A549 (cell line): ENCODE results near the gene CADM1. TPM values are rescaled to one million over a fixed set of nuclear protein-coding genes. Genes with fewer than 3 reads are reported as not detected.

Experiments used
- ATAC-seq, 2 experiments: fragments of 200-7000 bp in 1 of 2; fragments of >200 bp in 1 of 2; cut with Nextera tagmentation in 1 of 2; cut with Tn5 transposase in 1 of 2; 3 replicates each; pipeline versions ENCODE4 v1.8.0 to v1.9.1; 2018 to 2020; ENCODE audit warnings: mild to moderate bottlenecking in 1 of 2, moderate library complexity in 1 of 2
- CTCF ChIA-PET: fragments of 300-600 bp; sonication (Branson Sonifier 250); formaldehyde crosslinking; extraction: SDS; loops from one replicate; lab custom pipeline; 2021; ENCODE audit warnings: antibody characterized with exemption, inconsistent platforms; lab: Yijun Ruan, JAX
- POLR2A ChIA-PET: fragments of 350-600 bp; formaldehyde crosslinking; extraction: SDS; loops from one replicate; lab custom pipeline; 2021; ENCODE audit warnings: antibody characterized with exemption, inconsistent platforms; lab: Yijun Ruan, JAX
- DNase-seq, 2 experiments: peaks; one replicate each; pipeline versions ENCODE4 v3.0.0 to v3.0.0-alpha.2; 2011 to 2016; ENCODE audit warnings: low read depth in 1 of 2, low spot score in 1 of 2
- FAIRE-seq: peaks from 2 replicates; lab custom pipeline; 2011; peaks lifted over from hg19 to GRCh38; lab: Jason Lieb, UNC
- H3K27ac ChIP-seq, 2 experiments: fragments of >200 bp; sonication (Bioruptor Twin); formaldehyde crosslinking; 3 replicates each; pipeline ENCODE4 v1.5.1; 2016 to 2017
- H3K4me1 ChIP-seq: fragments of >200 bp; sonication (Bioruptor Twin); formaldehyde crosslinking; 3 replicates; pipeline ENCODE4 v1.6.1; 2016
- H3K4me2 ChIP-seq: fragments of >200 bp; sonication (Bioruptor Twin); formaldehyde crosslinking; 3 replicates; pipeline ENCODE4 v1.6.1; 2016
- H3K4me3 ChIP-seq: fragments of >200 bp; sonication (Bioruptor Twin); formaldehyde crosslinking; 3 replicates; pipeline ENCODE4 v1.5.1; 2016
- H3K9me3 ChIP-seq: fragments of >200 bp; sonication (Bioruptor Twin); formaldehyde crosslinking; 3 replicates; pipeline ENCODE4 v1.6.1; 2016
- CBX2 ChIP-seq: fragments of 200-600 bp; sonication (generic); IDR thresholded peaks from 2 replicates; pipeline ENCODE4 v1.6.1; 2016; ENCODE audit warnings: low read depth, mild to moderate bottlenecking, borderline replicate concordance
- CBX8 ChIP-seq: fragments of 200-600 bp; sonication (generic); IDR thresholded peaks from 2 replicates; pipeline ENCODE4 v1.6.1; 2016
- CEBPB ChIP-seq, 2 experiments: fragments of >200 bp in 1 of 2; sonication (Bioruptor Twin) in 1 of 2; formaldehyde crosslinking in 1 of 2; IDR thresholded peaks; 2 replicates each; pipeline ENCODE4 v1.6.1; 2012 to 2016
- CHD4 ChIP-seq: fragments of 200-600 bp; sonication (generic); IDR thresholded peaks from 2 replicates; pipeline ENCODE4 v1.6.1; 2016; ENCODE audit warnings: antibody characterized with exemption, mild to moderate bottlenecking, borderline replicate concordance
- EHF ChIP-seq: fragments of 250-450 bp; sonication (Bioruptor Pico); IDR thresholded peaks from 2 replicates; pipeline ENCODE4 v1.5.0; 2020; ENCODE audit warnings: mild to moderate bottlenecking
- EHMT2 ChIP-seq: fragments of 200-600 bp; sonication (generic); IDR thresholded peaks from 2 replicates; pipeline ENCODE4 v1.6.1; 2016; ENCODE audit warnings: antibody characterized with exemption, low read depth, mild to moderate bottlenecking, moderate library complexity
- ESRRA ChIP-seq: fragments of 150-350 bp; IDR thresholded peaks from 2 replicates; pipeline ENCODE4 v1.6.1; 2014; ENCODE audit warnings: mild to moderate bottlenecking, low read length, borderline replicate concordance
- FOXS1 ChIP-seq: fragments of 250-450 bp; sonication (Bioruptor Pico); IDR thresholded peaks from 2 replicates; pipeline ENCODE4 v1.5.0; 2020; ENCODE audit warnings: mild to moderate bottlenecking, moderate library complexity
- GATA3 ChIP-seq: IDR thresholded peaks from 2 replicates; pipeline ENCODE4 v1.6.1; 2012; ENCODE audit warnings: borderline replicate concordance
- HDAC2 ChIP-seq: fragments of 200-600 bp; sonication (generic); IDR thresholded peaks from 2 replicates; pipeline ENCODE4 v1.6.1; 2016
- HEYL ChIP-seq: fragments of 250-450 bp; sonication (Bioruptor Pico); IDR thresholded peaks from 2 replicates; pipeline ENCODE4 v1.8.0; 2021; ENCODE audit warnings: mild to moderate bottlenecking, moderate library complexity
- HOXB13 ChIP-seq: fragments of 250-450 bp; sonication (Bioruptor Pico); IDR thresholded peaks from 2 replicates; pipeline ENCODE4 v1.5.0; 2020; ENCODE audit warnings: low read depth, mild to moderate bottlenecking, moderate library complexity
- JUNB ChIP-seq: fragments of >200 bp; sonication (Bioruptor Twin); formaldehyde crosslinking; IDR thresholded peaks from 2 replicates; pipeline ENCODE4 v1.6.1; 2016
- KDM5A ChIP-seq: fragments of 200-600 bp; sonication (generic); IDR thresholded peaks from 2 replicates; pipeline ENCODE4 v1.6.1; 2016; ENCODE audit warnings: antibody characterized with exemption, mild to moderate bottlenecking
- MYC ChIP-seq: IDR thresholded peaks from 2 replicates; pipeline ENCODE4 v1.6.1; 2012; ENCODE audit warnings: mild to moderate bottlenecking, inconsistent platforms, low read length, improper control_type of control experiment, borderline replicate concordance
- POLR2A ChIP-seq: IDR thresholded peaks from 2 replicates; pipeline ENCODE4 v1.6.1; 2012; ENCODE audit warnings: mild to moderate bottlenecking, low read length
- RCOR1 ChIP-seq: fragments of 150-350 bp; IDR thresholded peaks from 2 replicates; pipeline ENCODE4 v1.6.1; 2014; ENCODE audit warnings: antibody characterized with exemption, low read length, low read depth
- RNF2 ChIP-seq: fragments of 200-600 bp; sonication (generic); IDR thresholded peaks from 2 replicates; pipeline ENCODE4 v1.6.1; 2016; ENCODE audit warnings: low read depth, mild to moderate bottlenecking, antibody characterized with exemption, moderate library complexity, borderline replicate concordance
- SREBF2 ChIP-seq: fragments of 450-650 bp; IDR thresholded peaks from 2 replicates; pipeline ENCODE4 v1.6.1; 2014; ENCODE audit warnings: mild to moderate bottlenecking, moderate library complexity
- ZC3H11A ChIP-seq: fragments of 450-650 bp; IDR thresholded peaks from 2 replicates; pipeline ENCODE4 v1.6.1; 2014; ENCODE audit warnings: antibody characterized with exemption, mild to moderate bottlenecking
- ZFP36 ChIP-seq: fragments of 450-650 bp; IDR thresholded peaks from 2 replicates; pipeline ENCODE4 v1.6.1; 2014; ENCODE audit warnings: borderline replicate concordance; ENCODE audit not compliant: partially characterized antibody
- WGBS: methylation state at CpG from one replicate; pipeline ENCODE4 v1.1.6; 2017; ENCODE audit errors: missing lambda C conversion rate; 5-methylcytosine and 5-hydroxymethylcytosine counted together
- polyA plus RNA-seq, 4 experiments: library from polyadenylated mRNA; depleted of rRNA in 3 of 4; stranded (reverse); fragments of >200 nt; fragmentation: RNase III in 1 of 4; extraction: RNeasy Plus Mini Kit Qiagen cat#74134 plus additional on column Dnase treatment in 1 of 4; gene quantifications; 2 replicates in 3 of 4; 3 replicates in 1 of 4; pipeline ENCODE4 v1.2.3, GENCODE V29; 2011 to 2017
- TF ChIP-seq, protein P1 (sequence below): IDR thresholded peaks from 2 replicates; pipeline ENCODE4 v1.6.1; 2012; ENCODE audit warnings: low read depth, borderline replicate concordance
- TF ChIP-seq, protein P2 (sequence below): IDR thresholded peaks from 2 replicates; pipeline ENCODE4 v1.6.1; 2012
- TF ChIP-seq, protein P3 (sequence below): fragments of 150-350 bp; IDR thresholded peaks from 2 replicates; pipeline ENCODE4 v1.6.1; 2014; ENCODE audit warnings: low read depth, mild to moderate bottlenecking, low read length

Gene CADM1
- polyA plus RNA-seq, 2 of the 4 experiments (the other 2 are of a cell fraction): 33.4 to 36.7 TPM

DNA sequence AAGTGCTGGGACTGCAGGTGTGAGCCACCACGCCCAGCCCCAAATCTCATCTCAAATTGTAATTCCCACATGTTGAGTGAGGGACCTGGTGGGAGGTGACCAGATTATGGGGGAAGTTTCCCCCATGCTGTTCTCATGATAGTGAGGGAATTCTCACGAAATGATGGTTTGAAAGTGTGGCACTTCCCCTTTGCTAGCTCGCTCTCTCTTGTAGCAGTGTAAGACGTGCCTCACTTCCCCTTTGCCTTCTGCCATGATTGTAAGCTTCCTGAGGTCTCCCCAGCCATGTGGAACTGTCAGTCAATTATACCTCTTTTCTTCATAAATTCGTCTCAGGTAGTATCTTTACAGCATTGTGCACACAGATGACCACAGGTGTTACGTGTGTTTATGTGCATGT lies 357.8 kb downstream of the CADM1 start (continued):
- TF ChIP-seq, protein P1, sequence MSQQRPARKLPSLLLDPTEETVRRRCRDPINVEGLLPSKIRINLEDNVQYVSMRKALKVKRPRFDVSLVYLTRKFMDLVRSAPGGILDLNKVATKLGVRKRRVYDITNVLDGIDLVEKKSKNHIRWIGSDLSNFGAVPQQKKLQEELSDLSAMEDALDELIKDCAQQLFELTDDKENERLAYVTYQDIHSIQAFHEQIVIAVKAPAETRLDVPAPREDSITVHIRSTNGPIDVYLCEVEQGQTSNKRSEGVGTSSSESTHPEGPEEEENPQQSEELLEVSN: no peak
- TF ChIP-seq SREBF2 (no peak), KDM5A (no peak)
- TF ChIP-seq, all 56 proteins: peak for 0

DNA sequence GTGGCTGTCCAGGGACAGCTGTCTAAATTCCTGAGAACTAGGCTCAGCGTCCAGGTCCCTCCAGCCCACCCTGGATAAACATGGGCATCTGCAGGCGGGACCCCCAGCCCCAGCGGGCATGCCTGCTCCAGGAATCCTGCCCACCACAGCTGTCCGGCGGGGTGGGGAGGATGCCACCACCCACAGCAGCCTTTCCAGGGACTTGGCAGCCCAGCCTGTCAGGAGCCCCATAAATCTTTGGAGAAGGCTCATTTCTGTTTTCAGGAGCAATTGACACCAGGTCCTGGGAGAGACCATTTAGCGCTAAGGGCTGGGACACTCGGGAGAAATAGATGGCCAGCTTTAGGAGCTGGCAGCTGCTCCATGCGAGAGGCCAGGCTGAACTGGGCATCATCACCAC lies 358.9 kb downstream of the CADM1 start:
- no peak for TF ChIP-seq ESRRA
- TF ChIP-seq ZFP36: no peak
- TF ChIP-seq KDM5A: no peak
- TF ChIP-seq HEYL (CRISPR knock-in tag): no peak
- no peak for TF ChIP-seq CHD4
- TF ChIP-seq HDAC2: no peak
- TF ChIP-seq FOXS1: no peak
- TF ChIP-seq, protein P2, sequence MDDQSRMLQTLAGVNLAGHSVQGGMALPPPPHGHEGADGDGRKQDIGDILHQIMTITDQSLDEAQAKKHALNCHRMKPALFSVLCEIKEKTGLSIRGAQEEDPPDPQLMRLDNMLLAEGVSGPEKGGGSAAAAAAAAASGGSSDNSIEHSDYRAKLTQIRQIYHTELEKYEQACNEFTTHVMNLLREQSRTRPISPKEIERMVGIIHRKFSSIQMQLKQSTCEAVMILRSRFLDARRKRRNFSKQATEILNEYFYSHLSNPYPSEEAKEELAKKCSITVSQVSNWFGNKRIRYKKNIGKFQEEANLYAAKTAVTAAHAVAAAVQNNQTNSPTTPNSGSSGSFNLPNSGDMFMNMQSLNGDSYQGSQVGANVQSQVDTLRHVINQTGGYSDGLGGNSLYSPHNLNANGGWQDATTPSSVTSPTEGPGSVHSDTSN: no peak
- TF ChIP-seq SREBF2: no peak
- TF ChIP-seq RNF2: no peak
- no peak for TF ChIP-seq ZC3H11A
- TF ChIP-seq, protein P3, sequence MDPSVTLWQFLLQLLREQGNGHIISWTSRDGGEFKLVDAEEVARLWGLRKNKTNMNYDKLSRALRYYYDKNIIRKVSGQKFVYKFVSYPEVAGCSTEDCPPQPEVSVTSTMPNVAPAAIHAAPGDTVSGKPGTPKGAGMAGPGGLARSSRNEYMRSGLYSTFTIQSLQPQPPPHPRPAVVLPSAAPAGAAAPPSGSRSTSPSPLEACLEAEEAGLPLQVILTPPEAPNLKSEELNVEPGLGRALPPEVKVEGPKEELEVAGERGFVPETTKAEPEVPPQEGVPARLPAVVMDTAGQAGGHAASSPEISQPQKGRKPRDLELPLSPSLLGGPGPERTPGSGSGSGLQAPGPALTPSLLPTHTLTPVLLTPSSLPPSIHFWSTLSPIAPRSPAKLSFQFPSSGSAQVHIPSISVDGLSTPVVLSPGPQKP: no peak
- TF ChIP-seq CBX2: no peak
- TF ChIP-seq, protein P1: no peak
- no peak for TF ChIP-seq MYC
- TF ChIP-seq EHF (CRISPR knock-in tag): no peak
- TF ChIP-seq GATA3: no peak
- no peak for TF ChIP-seq HOXB13 (CRISPR knock-in tag)
- no peak overlapping the region for H3K4me3 ChIP-seq
- H3K9me3 ChIP-seq: no peaks in the 10 kb centered on the region
- ChIA-PET POLR2A (no interaction called here), CTCF (no interaction called here)
- no peak for ATAC-seq
- WGBS: 56% methylated on average over 3 of the region's 8 CpGs
- H3K4me1 ChIP-seq: no peaks in the 10 kb centered on the region
- FAIRE-seq: no peak
- no peak for DNase-seq
- no peak overlapping the region for H3K4me2 ChIP-seq
- no peak overlapping the region for H3K27ac ChIP-seq

DNA sequence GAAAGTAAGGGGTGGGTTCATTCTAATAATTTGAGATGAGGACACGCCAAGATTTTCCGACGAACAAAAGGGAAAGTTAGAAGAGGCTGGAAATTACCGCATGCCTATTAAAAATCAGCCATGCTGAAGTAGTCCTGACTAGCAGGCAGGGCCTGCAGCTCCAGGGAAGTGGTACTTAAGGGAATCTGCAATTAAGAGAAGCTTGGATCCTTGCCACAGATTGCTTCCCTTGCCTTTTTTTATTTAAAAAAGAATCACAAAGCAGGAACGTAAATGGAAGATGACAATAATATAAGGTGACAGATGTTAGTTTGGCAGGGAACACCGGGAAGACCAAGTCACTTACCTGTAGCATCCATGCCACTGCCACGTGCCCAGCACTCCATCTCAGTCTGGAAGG lies 359.3 kb downstream of the CADM1 start:
- no peak for ATAC-seq
- POLR2A ChIA-PET: no interaction called here
- TF ChIP-seq RCOR1 (no peak), MYC (no peak), JUNB (no peak), CBX8 (no peak), EHMT2 (no peak), CEBPB (IDR thresholded peaks at IDR 0.05) (no peak), HDAC2 (no peak), EHF (CRISPR knock-in tag) (no peak), POLR2A (no peak), RNF2 (no peak)
- no peak for DNase-seq
- no peak overlapping the region for H3K4me3 ChIP-seq
- no peak overlapping the region for H3K27ac ChIP-seq
- no peaks in the 10 kb centered on the region for H3K9me3 ChIP-seq
- no peak overlapping the region for H3K4me2 ChIP-seq
- WGBS: 58% methylated on average over 7 of the region's 7 CpGs
- CTCF ChIA-PET: no interaction called here
- FAIRE-seq: no peak
- H3K4me1 ChIP-seq: no peaks in the 10 kb centered on the region
